Activated CD8-positive, alpha-beta memory T cell treated with anti-CD3 and anti-CD28 coated beads, Interleukin-2, amount 50 U/mL, for 24 hours (primary cell): ENCODE measurements around the gene ANKH.
A peak's percentile ranks its signal among the peaks of the same experiment; 100 is the strongest.

Source experiments
- DNase-seq: peaks from one replicate; pipeline ENCODE4 v3.0.0-alpha.2; 2020; ENCODE audit errors: extremely low read depth

ANKH gene

DNA sequence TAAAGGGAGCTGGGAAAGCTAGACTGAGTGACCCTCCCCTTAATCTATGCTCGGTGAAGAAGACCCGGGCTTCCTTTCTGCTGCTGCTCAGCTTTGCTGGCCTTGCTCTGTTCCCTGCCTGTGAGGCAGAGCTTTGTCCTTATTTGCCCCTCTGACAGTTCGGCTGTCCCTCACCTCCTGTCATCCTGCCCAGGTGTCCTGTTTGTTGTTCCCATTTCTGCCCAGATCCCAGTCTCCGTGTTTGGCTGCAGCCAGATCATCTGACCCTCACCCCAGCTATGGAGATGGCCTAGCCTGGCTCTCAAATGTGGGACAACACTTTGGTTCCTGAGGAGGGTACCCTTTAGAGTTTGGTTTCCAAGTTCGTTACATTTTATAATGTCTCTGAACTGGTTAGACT lies 186.8 kb downstream of the ANKH start:
- no peak for DNase-seq

DNA sequence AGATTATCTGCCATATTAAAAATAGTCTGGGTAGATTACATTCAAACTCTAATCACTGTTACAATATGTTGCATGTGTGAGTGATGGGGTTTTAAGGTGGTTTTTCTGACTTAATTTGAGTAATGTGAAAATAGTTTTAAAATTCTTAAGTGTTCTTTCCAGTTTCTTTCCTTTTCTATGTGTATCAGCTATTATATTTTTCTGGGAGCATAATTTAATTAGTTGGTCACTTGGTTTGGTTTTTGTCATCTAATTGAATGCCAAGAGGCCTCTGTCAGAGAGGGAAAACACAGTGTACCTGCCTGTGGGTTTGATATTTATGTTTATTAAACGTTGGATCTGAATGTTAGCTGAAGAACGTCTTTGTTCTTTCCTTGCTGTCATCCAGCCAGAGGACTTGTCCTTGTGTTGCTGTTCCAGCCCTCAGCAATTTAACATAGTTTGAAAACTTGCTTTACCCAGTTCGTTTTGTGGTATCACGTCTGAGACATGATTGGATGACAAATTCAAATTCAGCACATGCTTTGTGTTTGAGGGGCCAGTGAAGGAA lies 187.6 kb downstream of the ANKH start:
- no peak for DNase-seq

DNA sequence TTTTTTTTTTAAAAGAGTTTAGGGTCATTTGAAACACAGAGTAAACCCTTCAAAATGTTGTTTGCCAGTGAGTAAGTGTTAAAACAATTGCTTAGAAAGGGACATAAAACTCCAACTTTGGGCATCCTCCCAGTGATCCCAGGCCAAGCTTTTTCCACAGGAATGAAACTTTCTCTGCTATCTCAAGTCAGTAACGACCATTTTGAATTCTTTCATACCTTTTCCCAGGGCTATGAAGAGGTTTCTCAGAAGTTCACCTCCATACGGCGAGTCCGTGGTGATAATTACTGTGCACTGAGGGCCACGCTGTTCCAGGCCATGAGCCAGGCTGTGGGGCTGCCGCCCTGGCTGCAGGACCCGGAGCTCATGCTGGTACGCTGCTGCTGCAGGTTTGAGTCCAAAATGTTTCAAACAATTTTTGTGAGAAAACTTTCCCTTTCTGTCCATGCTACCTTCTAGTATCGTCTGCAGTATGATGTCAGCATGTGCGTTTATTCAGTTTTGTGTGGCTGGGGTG lies 190.3 kb downstream of the ANKH start:
- no peak for DNase-seq

DNA sequence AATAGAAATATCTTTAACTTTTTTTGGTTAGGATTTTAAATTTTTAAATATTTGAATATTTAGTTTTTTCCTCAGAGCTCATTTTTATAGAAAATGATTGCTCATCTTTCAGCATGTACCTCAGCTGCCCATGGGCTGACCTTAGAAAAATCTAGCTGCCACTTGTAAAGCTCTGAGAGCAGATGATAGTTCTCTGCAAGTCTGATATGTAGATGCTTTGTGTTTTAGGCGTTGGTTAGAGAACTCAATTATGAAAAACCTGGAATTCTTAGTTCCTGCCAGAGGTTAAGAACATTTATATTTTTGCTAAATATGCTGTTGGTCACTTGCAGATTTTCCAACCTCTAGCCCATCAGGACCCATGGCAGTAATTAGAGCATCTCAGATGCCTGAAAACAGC lies 192.0 kb downstream of the ANKH start:
- DNase-seq: no peak

DNA sequence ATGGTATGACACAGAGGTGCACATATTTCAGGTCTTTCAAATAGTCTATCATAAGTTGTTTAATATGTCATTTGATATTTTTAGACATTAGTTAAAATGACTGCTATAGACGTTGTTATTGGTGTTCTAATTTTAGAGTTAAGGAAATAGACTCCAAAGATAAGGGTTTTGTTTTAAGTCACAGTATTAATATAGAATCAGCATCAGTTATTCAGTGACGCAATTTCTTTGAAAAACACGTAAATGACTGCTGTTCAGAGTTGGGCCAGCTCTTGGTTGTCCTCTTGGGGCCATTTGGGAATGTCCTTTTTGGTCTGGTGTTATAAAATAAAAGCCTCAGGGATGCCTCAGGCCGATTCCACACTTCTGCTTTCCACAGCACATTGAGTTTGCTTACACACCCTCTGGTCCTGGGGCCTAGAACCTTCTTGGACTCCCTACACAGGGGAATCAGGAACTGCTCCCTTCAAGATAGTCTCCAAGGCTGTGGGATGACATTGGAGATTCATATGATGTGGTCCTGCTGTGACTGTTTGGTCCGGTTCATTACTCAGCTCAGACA lies 192.7 kb downstream of the ANKH start:
- DNase-seq: no peak

DNA sequence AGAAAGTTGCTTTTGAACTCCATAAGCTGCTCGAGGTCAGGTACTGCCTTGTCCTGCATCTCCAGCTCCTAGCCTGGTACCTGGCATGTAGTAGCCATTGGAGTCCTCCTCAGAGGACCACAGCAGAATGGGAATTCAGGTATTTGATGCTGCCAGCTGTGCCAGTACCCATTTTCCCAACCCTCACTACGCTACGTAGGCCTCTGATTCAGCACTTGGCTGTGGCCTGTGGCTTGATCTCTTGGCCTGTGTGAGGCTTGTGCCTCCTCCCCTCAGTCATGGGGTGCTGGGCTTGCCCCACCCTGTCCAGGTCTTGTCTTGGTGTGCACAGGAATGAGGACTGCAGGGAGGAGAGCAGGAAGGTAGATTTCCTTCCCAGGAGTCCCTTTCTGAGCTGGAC lies 195.3 kb downstream of the ANKH start:
- DNase-seq: no peak

DNA sequence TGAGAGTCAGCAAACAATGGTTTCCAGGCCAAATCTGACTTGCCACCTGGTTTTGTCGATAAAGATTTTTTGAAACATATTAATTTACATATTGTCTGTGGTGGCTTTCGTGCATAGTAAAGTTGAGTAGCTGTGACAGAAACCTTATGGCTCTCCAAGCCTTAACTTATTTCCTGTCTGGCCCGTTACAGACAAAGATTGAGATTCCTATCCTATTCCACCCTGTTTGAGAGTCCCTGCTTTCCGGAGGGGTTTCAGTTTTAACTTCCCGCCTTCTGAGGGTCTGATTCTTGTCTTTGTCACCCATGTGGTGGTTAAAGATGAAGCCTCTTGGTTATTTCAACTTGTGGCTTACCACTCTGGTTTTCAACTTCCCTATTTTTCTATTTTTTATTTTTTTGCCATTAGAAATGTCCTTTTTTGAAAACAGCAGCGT lies 195.7 kb downstream of the ANKH start:
- DNase-seq: no peak

DNA sequence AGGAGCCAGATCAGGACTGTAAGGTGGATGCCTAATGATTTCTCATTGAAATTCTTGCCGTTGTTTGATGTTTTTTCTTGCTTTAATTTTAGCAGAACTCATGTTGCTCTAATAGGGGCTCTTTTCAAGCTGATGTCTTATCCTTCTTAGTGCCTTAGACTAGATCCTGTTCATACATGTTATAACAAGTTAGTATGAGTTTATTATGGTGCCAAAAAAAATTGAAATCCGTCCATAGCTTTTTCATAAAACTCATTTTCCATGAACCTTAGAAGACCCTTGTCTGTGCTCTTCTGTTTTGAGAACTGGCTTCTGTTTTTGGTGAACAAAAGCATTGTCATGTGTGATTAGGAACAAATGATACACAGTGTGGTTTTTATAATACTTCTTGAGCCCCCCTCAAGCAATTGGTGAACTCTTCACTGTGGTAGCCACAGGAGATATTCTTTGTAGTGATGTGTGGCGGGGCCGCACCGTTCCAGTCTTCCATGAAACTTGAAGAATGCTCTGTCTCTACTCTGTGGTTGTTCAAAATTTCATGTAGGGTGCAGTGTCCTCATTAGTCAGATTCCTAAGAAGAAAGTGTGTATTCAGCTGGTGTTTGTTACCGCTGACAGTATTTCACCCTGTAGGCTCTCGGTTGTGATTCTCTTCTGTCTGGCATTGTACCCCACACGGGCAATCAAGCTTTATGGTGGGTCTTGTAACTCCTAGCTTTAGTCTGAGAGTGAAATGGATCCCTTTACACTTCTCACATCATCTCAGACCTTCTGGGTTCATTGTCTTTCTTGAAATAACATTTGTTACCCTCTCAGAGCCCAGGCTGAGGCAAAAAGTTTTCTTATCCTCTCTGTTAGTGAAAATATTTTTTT lies 196.4 kb downstream of the ANKH start:
- DNase-seq: no peak

DNA sequence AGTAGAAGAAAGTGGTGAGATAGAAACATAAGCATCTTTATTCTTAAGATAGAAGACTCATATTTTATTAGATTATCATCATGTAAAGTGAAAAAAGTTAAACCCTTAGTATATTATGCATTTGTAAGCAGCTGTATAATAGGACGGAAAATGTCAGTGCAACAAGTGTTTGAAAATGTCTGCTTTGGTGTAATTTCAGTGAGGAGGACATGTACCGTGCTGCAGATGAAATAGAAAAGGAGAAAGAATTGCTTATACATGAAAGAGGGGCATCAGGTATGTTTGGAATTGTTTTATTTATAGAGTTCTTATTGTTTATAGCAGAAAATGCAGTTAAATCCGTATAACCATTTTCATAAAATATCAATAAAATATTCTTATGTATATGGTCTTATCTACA lies 198.1 kb downstream of the ANKH start:
- no peak for DNase-seq

DNA sequence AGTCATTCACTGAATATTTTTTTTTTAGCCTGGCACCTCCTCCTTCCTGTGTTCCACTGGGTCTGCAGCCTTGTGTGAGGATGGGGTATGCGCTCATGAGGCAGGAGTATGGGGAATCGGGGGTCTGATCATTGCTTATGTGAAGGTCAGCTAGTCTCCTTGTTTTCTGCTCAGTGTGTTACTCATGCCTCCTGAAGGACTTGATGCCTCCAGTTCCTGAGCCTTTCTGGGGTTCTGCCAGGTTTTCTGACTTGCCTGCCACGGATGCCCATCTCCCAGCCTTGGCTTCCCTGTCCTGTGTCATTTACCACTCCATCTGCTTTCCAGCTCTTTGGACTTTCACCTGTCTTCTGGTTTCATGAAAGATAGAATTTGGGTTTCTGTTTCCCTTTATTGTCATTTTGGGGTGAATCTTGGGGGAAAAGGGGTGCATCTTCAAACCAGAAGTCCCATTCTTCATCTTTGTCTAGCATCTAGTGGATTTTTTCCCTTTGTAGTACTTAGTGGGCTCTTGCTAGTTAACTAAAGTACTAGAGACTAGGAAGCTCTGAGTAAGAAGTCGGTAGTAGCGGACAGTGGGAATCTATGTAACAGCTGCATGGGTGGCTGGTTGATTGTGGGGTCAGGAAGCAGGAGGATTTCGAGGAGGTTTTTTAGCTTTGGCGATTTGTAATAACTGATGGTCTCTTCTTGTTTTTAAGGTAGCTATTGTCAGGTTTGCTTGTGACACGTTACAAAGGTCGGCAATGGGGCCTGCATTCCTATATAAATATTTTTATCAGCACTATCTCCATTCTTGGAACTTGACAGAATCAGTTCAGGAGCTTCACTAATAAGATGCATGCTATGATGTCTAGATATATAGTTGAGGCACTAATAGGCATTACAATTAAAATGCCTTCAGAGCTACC lies 198.8 kb downstream of the ANKH start:
- DNase-seq: no peak

DNA sequence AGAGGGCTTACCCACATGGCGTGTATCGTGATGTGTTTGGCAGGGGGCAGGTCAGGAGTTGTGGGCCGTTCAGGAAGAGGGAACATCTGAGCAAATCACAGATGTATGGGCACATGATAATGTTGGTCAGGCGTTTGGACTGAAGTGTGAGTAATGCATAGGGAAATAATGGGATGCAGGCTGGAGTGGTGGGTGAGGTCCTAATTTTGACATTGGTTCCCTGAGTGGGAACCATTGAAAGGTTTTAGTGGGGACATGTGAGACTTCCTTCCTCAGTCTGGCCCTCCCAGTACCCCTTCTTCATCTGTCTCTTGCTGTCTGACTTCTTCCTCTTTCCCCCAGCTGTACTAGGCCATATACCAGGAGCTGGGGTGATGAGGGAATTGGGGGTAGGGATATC lies 199.5 kb downstream of the ANKH start:
- no peak for DNase-seq

DNA sequence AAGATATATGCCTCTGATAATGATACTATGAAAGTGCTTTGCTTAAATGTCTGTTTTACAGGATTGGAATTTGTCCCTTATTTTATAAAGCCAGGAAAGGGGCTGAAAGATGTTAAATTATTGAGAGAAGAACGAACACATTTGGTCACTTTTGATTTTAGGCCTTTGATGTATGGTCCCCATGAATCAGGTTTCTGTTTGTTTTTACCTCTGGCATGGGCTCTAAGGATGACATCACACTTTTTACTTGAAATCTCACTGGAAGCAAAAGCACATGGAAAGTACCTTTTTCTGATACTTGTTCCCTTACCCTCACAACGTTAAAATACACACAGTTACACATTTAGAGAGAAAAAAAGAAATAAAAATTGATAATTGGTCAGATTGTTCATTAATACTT lies 200.2 kb downstream of the ANKH start:
- no peak for DNase-seq

DNA sequence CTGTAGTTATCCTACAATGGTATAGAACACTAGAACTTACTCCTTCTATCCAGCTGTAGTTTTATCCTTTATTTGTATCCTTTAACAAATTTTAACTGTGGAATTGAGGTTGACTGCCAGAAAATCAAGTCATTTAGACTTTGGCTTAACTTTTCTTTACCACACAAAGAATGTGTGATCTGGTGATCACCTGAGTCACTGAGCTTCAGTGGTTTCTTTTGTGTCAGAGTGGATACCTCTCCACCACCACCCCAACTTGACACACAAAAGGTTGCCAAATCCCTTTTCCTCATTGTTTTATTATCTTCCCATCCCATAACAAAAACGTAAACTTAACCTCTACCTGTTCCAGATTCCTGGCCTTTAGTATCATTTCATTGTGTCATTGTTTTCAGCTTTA lies 201.6 kb downstream of the ANKH start:
- DNase-seq: no peak

DNA sequence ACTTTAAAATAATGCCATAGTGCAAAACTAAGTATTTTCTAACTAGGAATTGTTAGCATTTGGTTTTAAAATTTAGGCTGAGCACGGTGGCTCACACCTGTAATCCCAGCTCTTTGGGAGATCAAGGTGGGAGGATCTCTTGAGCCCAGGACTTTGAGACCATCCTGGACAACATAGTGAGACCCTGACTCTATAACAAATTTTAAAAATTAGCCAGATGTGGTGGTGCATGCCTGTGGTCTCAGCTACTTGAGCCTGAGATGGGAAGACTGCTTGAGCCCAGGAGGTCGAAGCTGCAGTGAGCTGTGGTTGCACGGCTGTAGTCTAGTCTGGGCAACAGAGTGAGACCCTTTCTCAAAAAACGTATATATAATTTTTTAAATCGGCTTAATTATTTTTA lies 202.2 kb downstream of the ANKH start:
- DNase-seq: no peak

DNA sequence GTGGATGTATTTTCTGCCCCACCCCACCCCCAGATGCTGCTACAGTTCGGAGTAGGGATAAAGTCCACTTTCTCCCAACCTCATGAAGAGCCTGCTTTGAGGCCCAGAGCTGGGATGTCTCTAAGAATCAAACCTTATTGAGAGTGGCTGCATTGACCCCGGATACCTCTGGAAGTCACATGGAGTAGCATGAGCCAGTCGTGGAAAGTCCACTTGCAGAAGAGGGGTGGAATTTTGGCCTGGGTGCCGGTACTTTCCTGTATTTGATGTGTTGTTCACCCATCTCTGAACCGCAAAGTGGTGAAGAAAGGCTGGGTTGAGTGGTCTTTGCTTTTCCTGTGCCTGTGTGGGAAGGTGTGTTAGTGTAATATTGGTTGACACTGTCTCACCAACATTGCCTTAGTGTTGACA lies 203.4 kb downstream of the ANKH start:
- DNase-seq: peak; percentile 47

DNA sequence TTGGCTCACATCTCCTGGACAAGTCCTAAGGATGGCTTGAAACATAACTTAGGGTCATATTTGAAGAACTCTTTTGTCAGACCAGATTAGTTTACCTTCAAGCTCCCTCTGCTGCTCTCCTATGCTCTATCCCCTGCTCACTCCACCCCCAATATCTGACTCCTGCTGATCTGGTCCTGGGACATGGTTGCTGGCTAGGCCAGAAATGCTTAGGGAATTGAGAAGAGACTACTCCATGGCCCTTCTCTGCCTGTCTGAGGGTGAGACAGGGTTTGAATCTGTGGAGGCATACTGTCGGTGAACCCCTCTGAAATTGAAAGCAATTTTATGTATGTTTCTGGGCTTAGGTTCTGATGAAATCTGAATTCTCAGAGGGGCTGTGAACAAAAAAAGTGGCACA lies 203.8 kb downstream of the ANKH start:
- DNase-seq: no peak

DNA sequence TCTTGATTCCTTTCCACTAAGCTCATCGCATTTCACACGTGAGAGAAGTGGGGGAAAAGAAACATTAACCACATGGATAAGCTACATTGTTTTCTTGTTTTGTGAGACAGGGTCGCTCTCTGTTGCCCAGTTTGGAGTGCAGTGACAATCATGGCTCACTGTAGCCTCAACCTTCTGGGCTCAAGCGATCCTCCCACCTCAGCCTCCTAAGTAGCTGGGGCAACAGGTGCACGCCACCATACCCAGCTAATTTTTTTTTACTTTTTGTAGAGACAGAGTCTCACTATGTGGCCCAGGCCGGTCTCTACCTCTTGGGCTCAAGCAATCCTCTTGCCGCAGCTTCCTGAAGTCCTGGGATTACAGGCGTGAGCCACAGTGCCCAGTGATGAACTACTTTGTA lies 204.3 kb downstream of the ANKH start:
- no peak for DNase-seq

DNA sequence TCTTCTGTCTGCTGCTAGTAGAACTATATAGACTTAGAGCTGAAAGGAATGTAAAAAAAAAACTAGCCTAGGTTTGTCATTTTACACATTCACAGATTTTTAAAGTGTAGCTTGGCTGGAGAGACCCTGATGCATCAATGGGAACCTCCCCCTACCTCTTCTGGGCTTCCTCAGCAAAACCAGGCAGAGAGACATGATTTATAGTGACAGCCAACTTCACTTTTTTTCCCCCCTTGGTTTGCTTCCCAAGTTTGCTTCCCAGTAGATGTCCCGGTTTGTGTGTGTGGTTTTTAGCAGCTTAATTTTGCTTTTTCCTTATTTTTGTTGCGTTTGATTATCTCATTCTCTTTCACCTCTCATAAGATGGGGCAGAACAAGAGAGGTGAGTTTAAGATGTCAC lies 205.2 kb downstream of the ANKH start:
- no peak for DNase-seq

DNA sequence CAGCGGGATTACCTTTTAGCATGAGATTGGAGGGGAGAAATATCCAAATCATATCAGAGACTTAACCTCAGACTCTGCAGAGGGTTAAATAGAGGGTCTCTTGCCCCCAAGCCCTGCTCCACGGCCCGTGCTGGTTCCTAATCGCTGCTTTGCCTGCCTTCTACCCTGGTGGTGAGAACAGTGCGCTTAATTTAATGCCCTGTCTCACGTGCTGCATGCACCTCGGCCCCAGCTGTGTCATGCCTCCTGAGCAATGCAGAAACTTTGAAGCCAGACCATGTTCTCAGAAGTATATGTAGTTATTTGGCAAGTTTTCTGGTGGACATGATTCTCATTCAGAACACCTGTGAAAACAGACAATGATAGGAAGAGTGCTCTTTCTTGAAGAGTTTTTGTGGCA lies 205.6 kb downstream of the ANKH start:
- no peak for DNase-seq

DNA sequence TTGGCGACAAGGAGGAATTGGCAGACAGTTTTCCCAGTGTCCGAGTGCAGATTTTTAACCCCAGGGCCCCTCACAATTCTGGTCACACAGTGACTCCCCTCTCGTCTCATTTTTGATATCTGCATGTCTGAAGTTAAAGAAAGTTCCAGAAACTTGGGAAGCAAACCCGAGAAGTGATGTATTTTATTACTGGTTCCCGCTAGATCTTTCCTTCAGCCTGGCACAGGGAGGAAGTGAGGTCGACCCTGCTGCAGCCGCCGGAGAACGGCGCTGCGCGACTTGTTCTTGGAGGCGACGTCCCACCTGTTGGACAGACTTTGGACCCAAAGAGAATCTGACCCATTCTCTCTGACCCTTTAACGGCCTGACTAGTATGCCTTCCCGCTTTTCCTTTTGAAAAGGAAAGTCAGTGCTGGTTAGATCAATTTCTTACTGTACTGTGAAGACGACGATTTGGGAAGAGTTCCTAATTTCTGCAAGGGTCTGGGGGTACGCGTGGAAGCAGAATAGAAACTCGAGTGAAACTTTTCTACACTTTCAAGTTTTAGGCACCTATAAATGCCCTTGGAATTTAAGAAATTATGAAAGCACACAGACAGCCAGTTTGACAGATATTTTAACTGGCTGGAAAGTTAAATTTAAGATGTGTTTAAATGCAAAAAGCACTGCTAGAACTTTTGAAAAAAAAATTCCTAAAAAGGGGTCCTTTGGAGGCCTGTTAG lies 206.3 kb downstream of the ANKH start:
- DNase-seq: no peak
